ENCODE measurements around the gene ORM1. TPM values are rescaled to one million over a fixed set of nuclear protein-coding genes. Genes with fewer than 3 reads are reported as not detected.

Gene ORM1
- total RNA-seq, 2 donors from 2014 or later: not detected

DNA sequence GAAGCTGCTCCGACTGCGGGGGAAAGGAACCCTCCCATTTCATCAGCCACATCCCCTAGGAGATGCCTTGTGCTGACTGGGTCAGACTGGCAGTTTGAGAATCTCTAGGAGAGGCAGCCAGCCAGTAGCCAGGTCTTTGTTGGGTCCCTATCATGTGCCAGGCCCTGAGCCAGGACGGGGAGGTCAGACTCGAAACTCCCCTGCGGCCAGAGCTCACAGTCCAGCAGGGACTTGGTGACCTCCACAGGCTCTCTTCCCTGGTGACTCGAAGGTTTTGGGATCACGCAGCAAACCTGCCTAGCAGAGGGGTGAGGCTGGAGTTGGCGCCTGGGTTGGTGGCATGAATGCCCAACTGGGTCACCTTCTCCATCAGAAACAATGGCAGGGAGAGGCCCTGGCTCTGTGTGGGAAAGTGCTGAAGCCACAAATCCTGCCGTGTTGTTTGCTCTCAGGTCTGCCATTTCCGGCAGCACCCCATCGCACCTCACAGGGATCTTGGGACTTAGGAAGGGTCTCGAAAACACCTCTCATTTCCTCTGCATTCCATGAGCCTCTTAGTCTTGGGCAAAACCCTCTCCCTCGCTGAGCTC is 14.4 kb upstream of the ORM1 start:
- no peak overlapping the region for H3K27ac ChIP-seq
- intact Hi-C loops (cut with DNase I): no loop called here
- WGBS: 94% methylated on average over 13 of the region's 13 CpGs
- no peaks in the 10 kb centered on the region for H3K9me3 ChIP-seq
- no peaks in the 10 kb centered on the region for H3K27me3 ChIP-seq (replicated peaks; ENCODE audit: insufficient read depth)
- H3K36me3 ChIP-seq: no peaks in the 10 kb centered on the region
- DNase-seq (ENCODE audit: low spot score): no peak
- no peaks in the 10 kb centered on the region for H3K4me1 ChIP-seq (replicated peaks)
- TF ChIP-seq POLR2AphosphoS5 (IDR thresholded peaks at IDR 0.05) (no peak), POLR2A (IDR thresholded peaks at IDR 0.05) (no peak), CTCF (IDR thresholded peaks at IDR 0.05) (no peak)
- H3K4me3 ChIP-seq: no peak overlapping the region

DNA sequence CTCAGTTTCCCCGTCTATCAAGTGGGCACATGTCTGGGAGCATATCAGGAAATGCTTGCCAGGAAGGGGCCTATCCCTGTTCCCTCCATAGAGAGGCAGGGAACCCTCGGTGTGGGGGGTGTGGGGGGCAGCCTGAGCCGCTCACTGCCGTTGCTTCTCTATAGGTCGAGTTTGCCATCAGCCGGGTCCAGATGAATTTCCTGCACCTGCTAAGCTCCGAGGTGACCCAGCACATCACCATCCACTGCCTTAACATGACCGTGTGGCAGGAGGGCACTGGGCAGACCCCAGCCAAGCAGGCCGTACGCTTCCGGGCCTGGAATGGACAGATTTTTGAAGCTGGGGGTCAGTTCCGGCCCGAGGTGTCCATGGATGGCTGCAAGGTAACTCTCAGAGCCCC is 13.8 kb upstream of the ORM1 start:
- TF ChIP-seq CTCF (IDR thresholded peaks at IDR 0.05) (no peak), POLR2AphosphoS5 (IDR thresholded peaks at IDR 0.05) (no peak), POLR2A (IDR thresholded peaks at IDR 0.05) (no peak)
- 87% methylated on average over 13 of the region's 13 CpGs for WGBS

DNA sequence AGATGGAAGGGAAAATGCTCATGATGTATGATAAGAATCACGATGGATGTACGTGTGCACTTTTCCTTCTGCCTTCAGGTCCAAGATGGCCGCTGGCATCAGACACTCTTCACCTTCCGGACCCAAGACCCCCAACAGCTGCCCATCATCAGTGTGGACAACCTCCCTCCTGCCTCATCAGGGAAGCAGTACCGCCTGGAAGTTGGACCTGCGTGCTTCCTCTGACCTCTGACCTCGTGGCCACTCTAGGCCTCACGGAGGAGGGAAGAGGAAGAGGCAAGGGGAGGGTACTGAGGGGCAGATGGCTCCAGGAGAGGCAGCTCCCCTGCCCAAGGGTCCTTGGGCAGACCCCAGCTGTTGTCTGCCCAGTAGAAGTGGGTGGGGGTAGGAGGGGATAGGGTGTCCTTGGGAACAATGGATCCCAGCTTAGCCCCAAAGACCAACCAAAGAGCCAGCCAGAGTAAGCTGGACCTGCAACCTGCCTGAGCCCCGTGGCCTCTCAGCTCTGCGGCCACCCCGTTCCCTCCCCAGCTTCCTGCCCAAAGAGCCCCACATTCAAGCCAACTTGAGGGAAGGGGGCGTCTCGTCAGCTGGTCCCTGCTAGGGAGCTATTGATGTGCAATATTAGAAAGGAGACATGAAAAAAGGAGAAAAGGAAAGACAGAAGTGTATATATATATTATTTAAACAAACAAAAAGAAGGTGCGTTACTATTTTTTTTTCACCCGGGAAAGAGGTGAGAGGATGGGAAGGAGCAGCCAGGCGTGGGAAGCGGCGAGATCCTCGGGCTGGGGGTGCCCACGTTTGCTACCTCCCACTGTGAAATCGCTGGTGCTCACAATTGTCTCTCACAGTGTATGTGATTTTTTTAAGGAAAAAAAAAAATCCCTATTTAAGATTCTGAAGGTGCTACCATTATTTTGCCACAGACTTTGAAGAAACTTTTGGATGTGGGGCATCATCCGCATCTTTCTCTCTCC is 12.1 kb upstream of the ORM1 start:
- Histone ChIP-seq H3K36me3 (no peaks in the 10 kb centered on the region), H3K27ac (no peak overlapping the region), H3K9me3 (no peaks in the 10 kb centered on the region), H3K4me3 (no peak overlapping the region), H3K4me1 (replicated peaks) (no peaks in the 10 kb centered on the region), H3K27me3 (replicated peaks; ENCODE audit: insufficient read depth) (no peaks in the 10 kb centered on the region)
- TF ChIP-seq POLR2AphosphoS5 (IDR thresholded peaks at IDR 0.05): no peak
- TF ChIP-seq CTCF (IDR thresholded peaks at IDR 0.05): no peak
- no peak for TF ChIP-seq POLR2A (IDR thresholded peaks at IDR 0.05)
- WGBS: 88% methylated on average over 22 of the region's 22 CpGs
- intact Hi-C loops (cut with DNase I): no loop called here
- DNase-seq (ENCODE audit: low spot score): no peak

More for the DNA sequence above, 13.8 kb upstream of the ORM1 start:
- no peaks in the 10 kb centered on the region for H3K4me1 ChIP-seq (replicated peaks)
- intact Hi-C loops (cut with DNase I): no loop called here
- H3K4me3 ChIP-seq: no peak overlapping the region
- H3K36me3 ChIP-seq: no peaks in the 10 kb centered on the region
- DNase-seq (ENCODE audit: low spot score): no peak
- H3K27me3 ChIP-seq (replicated peaks; ENCODE audit: insufficient read depth): no peaks in the 10 kb centered on the region
- no peak overlapping the region for H3K27ac ChIP-seq
- H3K9me3 ChIP-seq: no peaks in the 10 kb centered on the region

- no peak overlapping the region for H3K27ac ChIP-seq
- no peaks in the 10 kb centered on the region for H3K36me3 ChIP-seq
- no peak overlapping the region for H3K4me3 ChIP-seq
- TF ChIP-seq POLR2AphosphoS5 (IDR thresholded peaks at IDR 0.05): no peak
- TF ChIP-seq POLR2A (IDR thresholded peaks at IDR 0.05): no peak
- no peak for TF ChIP-seq CTCF (IDR thresholded peaks at IDR 0.05)
- DNase-seq (ENCODE audit: low spot score): no peak
- H3K9me3 ChIP-seq: no peaks in the 10 kb centered on the region
- H3K4me1 ChIP-seq (replicated peaks): no peaks in the 10 kb centered on the region
- intact Hi-C loops (cut with DNase I): no loop called here
- 91% methylated on average over 28 of the region's 28 CpGs for WGBS
- no peaks in the 10 kb centered on the region for H3K27me3 ChIP-seq (replicated peaks; ENCODE audit: insufficient read depth)
Observed at GRCh38 chr9:114311571-114312512, 11.1 kb upstream of the ORM1 start.
